ENCODE measurements around the gene SIRT7.

SIRT7 gene

DNA sequence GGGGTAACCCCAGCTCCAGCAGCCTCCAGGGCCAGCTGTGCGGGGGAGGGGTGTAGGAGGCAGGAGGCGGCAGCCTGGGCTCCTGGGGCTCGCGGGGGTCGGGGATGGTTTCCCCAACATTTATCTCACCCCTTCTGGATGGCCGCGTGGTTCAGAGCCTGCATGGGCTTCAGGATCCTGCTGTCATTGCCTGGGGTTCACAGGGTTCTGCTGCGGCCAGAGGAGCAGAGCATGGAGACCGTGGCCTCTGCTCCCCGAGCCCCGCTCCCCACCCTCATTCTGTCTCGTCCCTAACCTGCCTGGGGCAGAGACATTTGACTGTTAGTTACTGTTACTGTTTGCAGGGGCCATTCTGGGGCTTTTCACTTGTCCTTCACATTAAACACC is 24.2 kb upstream of the SIRT7 start:
- Mint-ChIP-seq H3K27ac (no peak overlapping the region), H3K36me3 (no peaks in the 10 kb centered on the region), H3K4me1 (peaks cover 8% of the 10 kb centered on the region), H3K4me3 (no peak overlapping the region), H3K27me3 (peaks cover 48% of the 10 kb centered on the region), H3K9me3 (no peaks in the 10 kb centered on the region)
- no peak for ATAC-seq

DNA sequence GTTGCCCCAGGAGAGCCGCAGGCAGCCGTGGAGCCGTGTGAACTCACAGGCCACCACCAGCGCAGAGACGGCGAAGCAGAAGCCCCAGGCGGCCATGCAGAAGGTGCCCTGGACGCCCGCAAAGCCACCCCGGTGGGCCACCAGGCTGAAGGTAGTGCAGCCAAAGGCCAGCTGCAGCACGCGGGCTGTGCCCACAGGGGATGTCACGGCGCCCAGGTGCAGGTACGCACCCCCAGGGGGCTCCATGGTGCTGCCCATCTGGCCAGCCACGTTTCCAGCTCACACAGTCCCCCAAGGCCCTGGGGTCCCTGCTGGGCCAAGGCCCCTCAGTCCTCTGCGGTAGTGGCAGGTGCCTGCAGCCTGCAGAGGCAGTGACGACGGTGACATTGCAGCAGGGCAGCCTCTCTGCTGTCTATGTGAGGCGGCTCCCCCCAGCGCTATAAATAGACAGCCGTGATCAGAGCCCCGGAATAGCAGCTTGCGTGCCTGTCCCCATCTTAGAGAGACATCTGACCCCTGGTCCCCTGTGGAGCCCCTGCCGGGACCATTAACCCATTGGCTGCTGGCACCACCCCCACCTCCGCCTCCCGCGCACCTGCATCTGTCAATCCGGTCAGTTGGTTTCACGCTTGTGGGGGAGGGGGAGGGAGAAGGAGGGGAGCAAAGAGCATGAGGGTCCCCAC is 23.6 kb upstream of the SIRT7 start:
- no peak for ATAC-seq
- no peaks in the 10 kb centered on the region for H3K36me3 Mint-ChIP-seq

DNA sequence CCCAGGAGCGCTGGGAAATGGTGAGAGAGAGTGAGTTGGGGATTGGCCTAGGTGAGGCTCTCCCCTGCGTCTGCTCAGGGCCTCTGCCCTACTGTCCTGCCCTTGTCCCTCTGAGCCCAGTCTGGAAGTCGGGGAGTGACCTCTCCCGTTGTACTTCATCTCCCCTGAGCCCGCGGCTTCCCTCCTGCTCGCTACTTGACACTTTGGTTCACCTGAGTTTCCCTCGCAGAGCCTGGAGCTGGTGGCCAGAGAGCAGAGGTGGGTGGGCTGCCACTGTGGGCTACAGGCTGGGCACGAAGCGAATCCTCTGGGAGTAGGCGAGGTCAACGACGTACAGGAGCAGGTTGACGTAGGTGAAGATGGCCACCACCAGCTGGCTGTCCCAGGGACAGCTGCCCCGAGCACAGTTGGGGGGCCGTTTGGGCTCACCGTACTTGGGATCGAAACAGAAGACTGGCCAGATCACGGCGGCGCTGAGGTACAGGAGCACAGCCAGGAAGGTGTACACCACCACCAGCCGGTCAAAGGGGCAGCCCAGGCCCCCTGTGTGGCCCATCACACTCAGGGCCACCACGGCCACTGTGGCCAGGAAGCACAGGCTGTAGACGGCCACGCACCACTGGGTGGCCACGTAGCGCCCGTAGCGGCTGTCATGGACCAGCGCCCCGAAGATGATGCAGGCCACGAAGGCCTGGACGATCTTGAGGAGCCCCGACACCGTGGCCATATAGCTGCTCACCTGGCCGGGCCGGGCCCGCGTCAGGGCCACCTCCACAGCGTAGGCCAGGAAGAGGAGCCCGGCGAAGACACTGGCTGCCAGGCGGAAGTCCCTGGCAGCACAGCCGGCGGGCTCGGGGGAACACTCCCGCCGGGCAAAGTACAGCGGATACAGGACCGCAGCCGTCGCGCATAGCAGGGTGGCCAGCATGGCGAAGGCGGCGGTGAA is 22.8 kb upstream of the SIRT7 start:
- no peak for ATAC-seq
- Mint-ChIP-seq H3K36me3 (no peaks in the 10 kb centered on the region), H3K27ac (no peak overlapping the region), H3K27me3 (peaks cover 42% of the 10 kb centered on the region), H3K4me1 (peaks cover 19% of the 10 kb centered on the region), H3K9me3 (no peaks in the 10 kb centered on the region), H3K4me3 (no peak overlapping the region)

More for the DNA sequence above, 23.6 kb upstream of the SIRT7 start:
- no peak overlapping the region for H3K27ac Mint-ChIP-seq
- H3K4me1 Mint-ChIP-seq: peaks cover 10% of the 10 kb centered on the region
- H3K4me3 Mint-ChIP-seq: no peak overlapping the region
- peaks cover 43% of the 10 kb centered on the region for H3K27me3 Mint-ChIP-seq
- H3K9me3 Mint-ChIP-seq: no peaks in the 10 kb centered on the region

DNA sequence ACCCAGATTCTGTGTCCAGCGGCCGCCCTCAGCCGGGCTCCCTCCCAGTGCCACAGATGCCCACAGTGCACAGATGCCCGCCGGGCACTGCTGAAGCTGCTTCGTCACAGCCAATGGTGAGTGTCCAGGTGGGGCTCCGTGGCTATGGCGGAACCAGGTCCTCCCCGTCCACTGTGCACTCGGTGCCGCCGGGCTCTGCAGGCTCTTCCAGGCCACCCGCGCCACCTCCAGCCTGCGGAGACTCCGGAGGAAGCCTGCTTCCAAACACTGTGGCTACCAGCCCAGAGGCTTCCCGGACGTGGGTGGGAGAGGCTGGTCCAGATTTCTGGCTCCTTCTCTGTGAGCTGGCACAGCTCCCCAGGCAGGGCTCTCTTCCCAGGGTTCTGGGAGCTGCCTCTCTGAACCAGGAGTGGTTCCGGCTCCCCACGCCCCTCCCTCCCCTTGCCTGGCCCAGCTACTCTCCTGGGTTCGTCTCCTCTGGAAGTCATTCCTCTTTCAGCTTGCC is 22.0 kb upstream of the SIRT7 start:
- peaks cover 22% of the 10 kb centered on the region for H3K4me1 Mint-ChIP-seq
- no peaks in the 10 kb centered on the region for H3K9me3 Mint-ChIP-seq
- no peak for ATAC-seq
- no peak overlapping the region for H3K4me3 Mint-ChIP-seq
- peaks cover 33% of the 10 kb centered on the region for H3K27me3 Mint-ChIP-seq
- H3K27ac Mint-ChIP-seq: no peak overlapping the region
- H3K36me3 Mint-ChIP-seq: peaks cover 1% of the 10 kb centered on the region

DNA sequence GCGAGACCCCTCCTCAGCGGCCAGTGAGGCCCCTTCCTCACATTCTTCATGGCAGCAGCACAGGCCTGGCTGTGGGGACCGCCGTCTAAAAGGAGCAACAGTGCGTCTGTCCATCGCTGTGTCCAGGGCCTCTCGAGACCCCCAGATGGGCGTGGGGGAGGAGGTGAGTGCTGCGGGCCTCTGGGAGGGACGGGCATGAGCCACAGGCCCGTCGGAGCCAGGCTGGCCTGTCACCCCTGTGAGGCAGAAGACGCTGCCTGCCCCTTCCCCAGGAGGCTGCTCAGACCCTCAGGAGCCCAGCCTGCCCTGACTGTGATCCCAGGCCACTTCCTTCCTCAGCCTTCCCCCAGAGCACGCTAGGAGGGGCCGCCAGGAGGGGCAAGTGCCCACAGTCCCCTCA is 21.2 kb upstream of the SIRT7 start:
- peaks cover 26% of the 10 kb centered on the region for H3K27me3 Mint-ChIP-seq
- H3K4me3 Mint-ChIP-seq: no peak overlapping the region
- H3K4me1 Mint-ChIP-seq: peaks cover 22% of the 10 kb centered on the region
- H3K36me3 Mint-ChIP-seq: peaks cover 5% of the 10 kb centered on the region
- no peak overlapping the region for H3K27ac Mint-ChIP-seq
- no peak for ATAC-seq
- no peaks in the 10 kb centered on the region for H3K9me3 Mint-ChIP-seq

DNA sequence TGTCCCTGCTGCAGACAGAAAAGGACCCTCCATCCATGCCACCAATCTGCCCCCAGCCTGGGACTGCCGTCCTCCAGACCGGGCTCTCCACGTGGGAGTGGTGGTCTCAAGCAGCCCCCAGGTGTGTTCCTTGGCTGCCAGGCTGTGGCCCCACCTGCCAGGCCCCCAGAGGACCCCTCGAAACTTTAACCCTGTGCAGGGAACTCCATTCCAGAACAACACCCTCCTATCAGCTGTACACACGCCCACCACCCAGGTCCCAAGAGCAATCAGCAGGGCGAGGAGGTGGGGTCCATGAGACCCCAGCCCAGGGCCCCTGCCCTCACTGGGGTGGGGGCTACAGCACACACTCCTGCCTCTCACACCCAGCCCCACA is 17.7 kb upstream of the SIRT7 start:
- Mint-ChIP-seq H3K27me3 (peaks cover 41% of the 10 kb centered on the region), H3K4me1 (peaks cover 34% of the 10 kb centered on the region), H3K36me3 (peaks cover 10% of the 10 kb centered on the region), H3K27ac (no peak overlapping the region), H3K4me3 (peak overlapping the region; percentile 50), H3K9me3 (no peaks in the 10 kb centered on the region)
- no peak for ATAC-seq

DNA sequence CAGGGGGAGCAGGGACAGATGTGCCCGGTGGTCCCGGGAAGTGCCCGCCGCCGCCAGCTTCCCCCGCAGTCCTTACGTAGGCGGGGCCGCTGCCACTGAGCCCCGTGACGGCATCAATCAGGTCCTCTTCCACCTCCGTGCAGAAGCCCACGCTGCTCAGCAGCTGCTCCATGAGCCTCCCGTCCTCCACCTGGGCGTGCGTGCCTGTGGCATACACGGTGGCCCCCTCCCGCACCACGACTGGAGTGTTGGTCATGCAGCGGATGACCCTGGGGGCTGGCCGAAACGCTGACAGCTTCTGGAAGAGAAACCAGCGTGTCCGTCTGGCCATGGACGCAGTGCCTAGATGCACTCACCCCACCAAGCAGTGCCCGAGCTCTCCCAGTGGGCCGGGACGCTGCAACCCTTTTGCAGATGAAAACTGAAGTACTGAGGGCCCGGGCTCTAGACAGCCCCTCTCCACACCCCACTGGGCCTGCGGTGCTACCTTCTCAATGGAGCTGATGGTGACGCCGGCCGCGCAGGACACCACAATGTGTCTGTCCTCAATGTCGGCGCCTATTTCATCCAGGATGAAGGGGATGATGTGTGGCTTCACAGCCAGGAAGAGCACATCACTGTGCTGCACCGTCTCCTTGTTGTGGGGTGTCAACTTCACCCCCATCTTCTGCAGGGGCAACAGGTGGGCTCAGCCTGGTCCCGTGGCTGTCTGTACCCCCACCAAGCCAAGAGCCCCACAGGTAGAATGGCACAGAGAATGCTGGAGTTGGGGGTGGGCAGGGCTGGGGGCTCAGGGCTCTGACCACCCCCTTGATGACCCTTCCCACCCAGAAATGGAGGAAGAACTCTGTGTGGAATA is 17.1 kb upstream of the SIRT7 start:
- no peaks in the 10 kb centered on the region for H3K9me3 Mint-ChIP-seq
- H3K27me3 Mint-ChIP-seq: peaks cover 41% of the 10 kb centered on the region
- H3K4me3 Mint-ChIP-seq: peak overlapping the region; percentile 50
- no peak for ATAC-seq
- H3K36me3 Mint-ChIP-seq: peaks cover 10% of the 10 kb centered on the region
- peaks cover 35% of the 10 kb centered on the region for H3K4me1 Mint-ChIP-seq
- no peak overlapping the region for H3K27ac Mint-ChIP-seq

DNA sequence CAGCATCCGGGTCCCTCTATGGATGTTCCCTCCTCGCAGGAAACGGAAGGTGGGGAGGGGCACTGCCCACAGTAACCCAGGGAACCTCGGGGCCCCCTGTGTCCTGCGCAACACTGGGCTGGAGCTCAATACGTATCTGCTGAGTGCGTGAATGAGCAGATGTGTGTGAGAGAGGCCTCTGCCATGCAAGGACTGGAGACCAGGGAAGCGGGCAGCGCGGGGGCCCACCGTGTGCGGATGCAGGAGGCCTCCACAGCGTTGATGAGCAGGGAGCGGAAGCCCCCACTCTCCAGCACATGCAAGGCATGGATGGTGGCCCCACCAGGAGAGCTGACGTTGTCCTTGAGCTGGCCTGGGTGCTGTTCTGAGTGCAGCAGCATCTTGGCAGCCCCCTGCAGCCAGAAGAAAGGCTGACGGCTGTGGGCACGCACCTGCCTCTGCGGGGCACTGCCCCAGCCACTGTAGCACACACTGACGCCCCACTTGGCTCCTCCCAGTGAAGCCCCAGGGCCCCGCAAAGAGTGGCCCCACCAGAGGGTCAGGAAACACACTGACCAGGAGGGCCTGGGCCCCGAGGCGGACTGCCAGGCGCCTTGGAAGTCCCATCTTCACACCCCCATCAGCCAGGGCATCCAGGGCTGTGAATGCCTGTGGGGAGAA is 16.3 kb upstream of the SIRT7 start:
- H3K4me1 Mint-ChIP-seq: peaks cover 35% of the 10 kb centered on the region
- H3K9me3 Mint-ChIP-seq: no peaks in the 10 kb centered on the region
- H3K27ac Mint-ChIP-seq: no peak overlapping the region
- peaks cover 10% of the 10 kb centered on the region for H3K36me3 Mint-ChIP-seq
- no peak for ATAC-seq
- peaks cover 48% of the 10 kb centered on the region for H3K27me3 Mint-ChIP-seq
- no peak overlapping the region for H3K4me3 Mint-ChIP-seq

DNA sequence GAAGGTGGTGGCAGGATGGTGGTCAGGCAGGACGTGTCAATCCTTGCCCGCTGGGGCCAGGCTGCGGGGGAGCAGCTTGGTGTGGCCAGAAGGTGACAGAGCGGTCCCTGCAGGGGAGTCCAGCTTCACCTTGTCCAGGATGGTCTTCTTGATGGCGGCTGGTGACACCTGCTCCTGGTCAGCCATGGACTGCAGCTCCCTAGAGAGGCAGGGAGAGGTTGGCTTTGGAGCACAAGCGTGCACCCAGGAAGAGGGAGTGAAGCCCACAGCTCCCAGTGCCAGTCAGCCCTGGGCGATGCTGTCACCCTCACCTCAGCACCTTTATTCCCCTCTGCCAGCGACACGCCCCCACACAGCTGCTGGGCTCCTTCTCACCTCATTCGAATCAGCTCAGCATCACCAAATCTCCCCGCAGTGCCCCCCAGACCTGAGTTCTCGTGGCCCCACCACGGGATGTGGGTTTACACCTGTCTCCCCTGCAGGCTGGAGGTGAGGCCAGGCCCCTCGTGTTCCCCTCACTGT is 15.3 kb upstream of the SIRT7 start:
- peaks cover 10% of the 10 kb centered on the region for H3K36me3 Mint-ChIP-seq
- H3K4me3 Mint-ChIP-seq: no peak overlapping the region
- H3K9me3 Mint-ChIP-seq: no peaks in the 10 kb centered on the region
- ATAC-seq: no peak
- H3K4me1 Mint-ChIP-seq: peaks cover 35% of the 10 kb centered on the region
- no peak overlapping the region for H3K27ac Mint-ChIP-seq
- H3K27me3 Mint-ChIP-seq: peaks cover 54% of the 10 kb centered on the region

DNA sequence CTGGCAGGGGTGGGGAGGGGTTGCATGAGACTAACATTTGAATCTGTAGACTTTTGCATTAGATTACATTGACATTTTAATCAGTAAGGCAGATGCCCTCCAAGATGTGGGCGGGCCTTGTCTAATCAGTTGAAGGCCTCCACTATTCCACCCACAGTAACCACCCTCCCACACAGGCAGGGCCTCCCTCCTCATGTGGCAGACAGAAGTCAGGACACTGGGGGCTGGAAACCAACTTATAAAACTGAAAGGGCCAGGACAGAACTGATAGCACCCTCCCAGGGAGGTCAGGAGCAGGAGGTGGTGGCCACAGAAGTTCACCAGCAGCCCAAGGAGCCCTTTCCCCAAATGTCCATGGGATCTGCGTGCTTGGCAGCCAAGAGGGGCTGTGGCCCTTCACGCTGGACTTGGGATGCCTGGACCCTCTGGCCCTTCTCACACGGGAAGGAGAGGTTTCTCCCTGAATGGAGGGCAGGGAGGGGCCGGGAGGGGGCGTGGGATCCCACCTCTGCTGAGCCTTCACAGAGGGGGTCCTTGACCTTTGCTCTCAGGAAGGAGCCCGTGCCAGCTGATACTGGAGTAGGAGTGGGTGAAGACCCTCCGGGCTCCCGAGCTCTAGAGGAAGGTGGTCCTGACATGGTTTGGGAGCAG is 14.5 kb upstream of the SIRT7 start:
- Mint-ChIP-seq H3K27ac (no peak overlapping the region), H3K27me3 (peaks cover 47% of the 10 kb centered on the region), H3K4me3 (no peak overlapping the region), H3K36me3 (peaks cover 10% of the 10 kb centered on the region), H3K9me3 (no peaks in the 10 kb centered on the region), H3K4me1 (peaks cover 29% of the 10 kb centered on the region)
- no peak for ATAC-seq

DNA sequence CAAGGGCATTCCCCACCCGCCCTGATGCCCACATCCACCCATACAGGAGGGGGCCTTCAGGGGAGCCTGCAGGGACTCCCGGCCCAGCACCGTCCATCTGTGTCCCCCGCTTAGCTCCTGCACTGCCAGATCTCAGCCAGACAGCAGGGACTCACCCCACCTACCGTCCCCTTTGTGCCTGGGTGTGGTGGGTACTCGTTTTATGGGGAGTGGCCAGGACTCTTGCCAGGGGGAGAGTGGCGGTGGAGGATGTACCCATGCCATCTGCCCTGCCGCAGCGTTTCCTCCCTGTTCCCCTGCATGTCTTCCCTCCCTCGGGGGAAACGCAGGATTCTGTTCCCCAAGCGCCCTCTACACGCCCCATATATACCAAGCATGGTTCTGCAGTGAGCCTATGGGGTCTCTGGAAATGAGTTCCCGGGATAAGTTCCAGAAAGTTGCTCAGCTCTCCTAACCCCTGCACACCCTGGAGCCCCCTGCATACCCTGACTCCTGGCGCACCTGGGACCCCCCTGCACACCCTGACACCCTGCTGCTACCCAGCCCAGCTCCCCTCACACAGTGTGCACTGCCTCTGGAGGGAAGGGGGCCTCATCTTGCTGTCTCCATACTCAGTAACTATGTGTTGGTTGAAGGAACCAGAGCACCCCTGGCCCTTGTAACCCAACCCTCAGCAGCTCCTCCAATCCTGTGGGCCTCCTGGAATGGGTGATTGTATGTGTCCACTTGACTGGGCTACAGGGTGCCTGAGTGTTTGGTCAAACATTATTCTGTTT is 13.8 kb upstream of the SIRT7 start:
- Mint-ChIP-seq H3K9me3 (no peaks in the 10 kb centered on the region), H3K27ac (no peak overlapping the region), H3K36me3 (peaks cover 10% of the 10 kb centered on the region), H3K4me1 (peaks cover 27% of the 10 kb centered on the region), H3K27me3 (peaks cover 46% of the 10 kb centered on the region), H3K4me3 (no peak overlapping the region)
- no peak for ATAC-seq

DNA sequence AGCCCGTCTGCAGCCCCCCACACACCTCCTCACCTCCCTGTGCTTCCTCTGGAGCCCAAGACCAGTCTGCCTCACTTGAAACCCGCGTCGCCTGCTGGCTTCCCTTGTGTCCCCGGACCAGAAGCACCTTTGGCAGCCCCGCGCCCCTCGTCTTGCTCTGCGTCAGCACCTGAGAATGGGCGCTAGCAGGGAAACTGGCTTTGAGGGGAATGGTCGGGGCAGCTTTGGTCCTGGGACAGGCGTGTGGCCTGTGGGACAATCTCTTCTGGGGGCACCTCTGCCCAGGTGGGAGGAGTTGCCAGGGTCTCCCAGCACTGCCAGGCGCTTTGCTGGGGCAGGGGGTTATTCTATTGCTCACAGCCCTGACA is 13.2 kb upstream of the SIRT7 start:
- no peak overlapping the region for H3K27ac Mint-ChIP-seq
- H3K36me3 Mint-ChIP-seq: peaks cover 10% of the 10 kb centered on the region
- no peaks in the 10 kb centered on the region for H3K9me3 Mint-ChIP-seq
- no peak for ATAC-seq
- no peak overlapping the region for H3K4me3 Mint-ChIP-seq
- H3K4me1 Mint-ChIP-seq: peaks cover 27% of the 10 kb centered on the region
- peaks cover 46% of the 10 kb centered on the region for H3K27me3 Mint-ChIP-seq

All from stimulated activated memory B cell treated with anti-CD40 and anti-IgM and Interleukin-4, amounts not matched to agents 10 μg/mL and 1 μg/mL and 100 μg/mL, for 72 hours (primary cell).